ENCODE data around the gene ARID2.

The ARID2 gene

DNA sequence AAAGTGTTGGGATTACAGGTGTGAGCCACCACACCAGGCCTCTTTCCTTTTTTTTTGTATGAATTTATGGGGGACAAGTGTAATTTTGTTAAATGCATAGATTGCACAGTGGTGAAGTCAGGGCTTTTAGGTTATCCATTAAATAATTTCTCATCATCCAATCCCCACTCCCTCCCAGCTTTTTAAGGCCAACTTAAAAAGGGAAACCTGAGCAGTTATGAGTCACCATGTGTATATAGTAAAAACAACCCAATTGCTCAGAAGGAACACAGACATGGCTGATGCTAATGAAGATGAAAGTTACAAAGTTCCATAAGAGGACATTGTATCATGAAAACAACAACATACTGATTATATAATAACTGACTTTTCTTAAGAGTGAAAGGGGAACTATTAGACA, 25.6 kb upstream of the ARID2 start:
- Histone ChIP-seq H3K79me1 (ENCODE audit: low read depth, low read length) (no peaks in the 10 kb centered on the region), H2BK12ac (ENCODE audit: low read length) (no peak overlapping the region), H4K91ac (ENCODE audit: low read depth, low read length, poor library complexity) (no peak overlapping the region), H3K36me3 (replicated peaks in 1 of 2; ENCODE audit: control insufficient read depth in 2 of 2, insufficient read depth in 2 of 2, low read length in 2 of 2) (no peaks in the 10 kb centered on the region), H3K14ac (ENCODE audit: low read length) (no peak overlapping the region), H2AFZ (ENCODE audit: low read length) (no peak overlapping the region), H3K23ac (ENCODE audit: low read depth, low read length, poor library complexity) (no peak overlapping the region), H2AK5ac (ENCODE audit: low read depth, low read length) (no peak overlapping the region), H2BK5ac (ENCODE audit: low read length) (no peak overlapping the region), H3K18ac (ENCODE audit: low read length) (no peak overlapping the region), H2BK120ac (ENCODE audit: low read depth, low read length) (no peak overlapping the region), H3K4ac (ENCODE audit: low read length) (no peak overlapping the region), H3K9ac (ENCODE audit: low read depth, low read length, poor library complexity) (no peak overlapping the region), H3K4me2 (ENCODE audit: insufficient read depth, low read length, poor library complexity, severe bottlenecking) (no peak overlapping the region), H3K27ac (replicated peaks; ENCODE audit: low read length) (no peak overlapping the region), H3K27me3 (ENCODE audit: control insufficient read depth in 3 of 3, insufficient read depth in 3 of 3, low read depth in 1 of 3, low read length in 3 of 3) (no peaks in the 10 kb centered on the region), H2BK15ac (ENCODE audit: low read length) (no peak overlapping the region), H4K8ac (ENCODE audit: low read depth, low read length) (no peak overlapping the region), H3K4me3 (ENCODE audit: low read length in 2 of 2) (no peak overlapping the region), H3K4me1 (ENCODE audit: control insufficient read depth in 2 of 2, insufficient read depth in 1 of 2, low read depth in 1 of 2, low read length in 2 of 2) (peaks cover 0 to 4% of the 10 kb centered on the region in 2 donors), H3K9me3 (replicated peaks in 1 of 2; ENCODE audit: control insufficient read depth in 2 of 2, insufficient read depth in 1 of 2, low read depth in 1 of 2, low read length in 2 of 2) (peaks cover 0 to 1% of the 10 kb centered on the region in 2 donors)
- DNase-seq (ENCODE audit: low spot score), result no peak

DNA sequence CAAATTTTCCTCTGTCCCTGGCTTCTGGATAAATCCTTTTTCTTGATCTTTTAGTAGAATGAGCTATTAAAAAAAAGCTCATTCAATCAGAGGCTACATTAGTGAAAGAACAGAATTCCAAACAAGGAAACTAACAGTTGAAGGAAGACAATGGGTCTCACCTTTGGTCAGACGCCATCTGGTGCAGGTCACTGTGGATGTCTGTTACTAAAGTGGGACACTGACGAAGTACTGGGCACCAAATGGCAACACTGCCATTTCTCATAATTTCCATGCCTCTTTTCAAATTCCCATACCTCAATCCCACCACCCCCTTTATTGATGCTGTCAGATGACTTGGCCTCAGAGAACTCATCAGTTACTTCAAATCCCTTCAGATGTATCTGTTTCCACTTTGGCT, 24.5 kb upstream of the ARID2 start:
- no CpG with 5 or more reads among the region's 2 CpGs for WGBS, 2 donors (ENCODE audit: extremely low coverage in 2 of 2, insufficient read length in 2 of 2, insufficient replicate concordance in 1 of 2)
- no peak overlapping the region for H3K27ac ChIP-seq (replicated peaks; ENCODE audit: low read length)
- H3K14ac ChIP-seq (ENCODE audit: low read length), result no peak overlapping the region
- H2BK15ac ChIP-seq (ENCODE audit: low read length), result no peak overlapping the region
- H3K4me2 ChIP-seq (ENCODE audit: insufficient read depth, low read length, poor library complexity, severe bottlenecking), result no peak overlapping the region
- no peak overlapping the region for H3K9ac ChIP-seq (ENCODE audit: low read depth, low read length, poor library complexity)
- peaks cover 0 to 1% of the 10 kb centered on the region in 2 donors for H3K9me3 ChIP-seq (replicated peaks in 1 of 2; ENCODE audit: control insufficient read depth in 2 of 2, insufficient read depth in 1 of 2, low read depth in 1 of 2, low read length in 2 of 2)
- peaks cover 0 to 4% of the 10 kb centered on the region in 2 donors for H3K4me1 ChIP-seq (ENCODE audit: control insufficient read depth in 2 of 2, insufficient read depth in 1 of 2, low read depth in 1 of 2, low read length in 2 of 2)
- no peaks in the 10 kb centered on the region for H3K27me3 ChIP-seq (ENCODE audit: control insufficient read depth in 3 of 3, insufficient read depth in 3 of 3, low read depth in 1 of 3, low read length in 3 of 3)
- H4K8ac ChIP-seq (ENCODE audit: low read depth, low read length), result no peak overlapping the region
- no peak overlapping the region for H2BK12ac ChIP-seq (ENCODE audit: low read length)
- H2AFZ ChIP-seq (ENCODE audit: low read length), result no peak overlapping the region
- DNase-seq (ENCODE audit: low spot score), result no peak
- H3K36me3 ChIP-seq (replicated peaks in 1 of 2; ENCODE audit: control insufficient read depth in 2 of 2, insufficient read depth in 2 of 2, low read length in 2 of 2), result no peaks in the 10 kb centered on the region
- no peak overlapping the region for H3K4me3 ChIP-seq (ENCODE audit: low read length in 2 of 2)
- H2AK5ac ChIP-seq (ENCODE audit: low read depth, low read length), result no peak overlapping the region
- H3K4ac ChIP-seq (ENCODE audit: low read length), result no peak overlapping the region
- H4K91ac ChIP-seq (ENCODE audit: low read depth, low read length, poor library complexity), result no peak overlapping the region
- no peak overlapping the region for H3K23ac ChIP-seq (ENCODE audit: low read depth, low read length, poor library complexity)
- no peak overlapping the region for H3K18ac ChIP-seq (ENCODE audit: low read length)
- no peak overlapping the region for H2BK5ac ChIP-seq (ENCODE audit: low read length)
- no peaks in the 10 kb centered on the region for H3K79me1 ChIP-seq (ENCODE audit: low read depth, low read length)
- H2BK120ac ChIP-seq (ENCODE audit: low read depth, low read length), result no peak overlapping the region

DNA sequence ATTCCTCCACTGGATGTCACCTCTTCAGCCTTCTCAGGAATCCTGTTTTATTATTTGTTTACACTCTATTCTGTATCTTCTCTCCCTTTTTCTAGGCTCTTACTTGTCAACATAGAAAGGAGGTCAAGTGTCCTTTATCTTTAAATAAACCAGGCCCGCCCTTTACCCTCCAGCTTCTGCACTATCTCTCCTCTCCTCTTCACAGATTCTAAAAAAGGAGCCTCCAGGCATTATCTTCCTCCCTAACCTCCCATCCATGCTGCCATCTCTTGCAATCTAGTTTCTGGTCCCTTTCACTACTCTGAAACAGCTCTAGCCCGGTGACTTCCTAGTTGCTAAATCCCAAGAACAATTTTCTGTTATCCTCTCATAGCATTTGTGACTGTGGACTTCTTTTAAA, 24.1 kb upstream of the ARID2 start:
- Histone ChIP-seq H2BK15ac (ENCODE audit: low read length) (no peak overlapping the region), H3K27me3 (ENCODE audit: control insufficient read depth in 3 of 3, insufficient read depth in 3 of 3, low read depth in 1 of 3, low read length in 3 of 3) (no peaks in the 10 kb centered on the region), H4K91ac (ENCODE audit: low read depth, low read length, poor library complexity) (no peak overlapping the region), H3K4me1 (ENCODE audit: control insufficient read depth in 2 of 2, insufficient read depth in 1 of 2, low read depth in 1 of 2, low read length in 2 of 2) (peaks cover 0 to 4% of the 10 kb centered on the region in 2 donors), H2BK120ac (ENCODE audit: low read depth, low read length) (no peak overlapping the region), H3K4ac (ENCODE audit: low read length) (no peak overlapping the region), H3K36me3 (replicated peaks in 1 of 2; ENCODE audit: control insufficient read depth in 2 of 2, insufficient read depth in 2 of 2, low read length in 2 of 2) (no peaks in the 10 kb centered on the region), H4K8ac (ENCODE audit: low read depth, low read length) (no peak overlapping the region), H3K18ac (ENCODE audit: low read length) (no peak overlapping the region), H3K4me3 (ENCODE audit: low read length in 2 of 2) (no peak overlapping the region), H3K14ac (ENCODE audit: low read length) (no peak overlapping the region), H2BK5ac (ENCODE audit: low read length) (no peak overlapping the region), H3K23ac (ENCODE audit: low read depth, low read length, poor library complexity) (no peak overlapping the region), H3K9ac (ENCODE audit: low read depth, low read length, poor library complexity) (no peak overlapping the region), H2BK12ac (ENCODE audit: low read length) (no peak overlapping the region), H3K9me3 (replicated peaks in 1 of 2; ENCODE audit: control insufficient read depth in 2 of 2, insufficient read depth in 1 of 2, low read depth in 1 of 2, low read length in 2 of 2) (peaks cover 0 to 1% of the 10 kb centered on the region in 2 donors), H2AK5ac (ENCODE audit: low read depth, low read length) (no peak overlapping the region), H3K79me1 (ENCODE audit: low read depth, low read length) (no peaks in the 10 kb centered on the region), H3K4me2 (ENCODE audit: insufficient read depth, low read length, poor library complexity, severe bottlenecking) (no peak overlapping the region), H3K27ac (replicated peaks; ENCODE audit: low read length) (no peak overlapping the region), H2AFZ (ENCODE audit: low read length) (no peak overlapping the region)
- DNase-seq (ENCODE audit: low spot score), result no peak
- no CpG with 5 or more reads among the region's 2 CpGs for WGBS, 2 donors (ENCODE audit: extremely low coverage in 2 of 2, insufficient read length in 2 of 2, insufficient replicate concordance in 1 of 2)

DNA sequence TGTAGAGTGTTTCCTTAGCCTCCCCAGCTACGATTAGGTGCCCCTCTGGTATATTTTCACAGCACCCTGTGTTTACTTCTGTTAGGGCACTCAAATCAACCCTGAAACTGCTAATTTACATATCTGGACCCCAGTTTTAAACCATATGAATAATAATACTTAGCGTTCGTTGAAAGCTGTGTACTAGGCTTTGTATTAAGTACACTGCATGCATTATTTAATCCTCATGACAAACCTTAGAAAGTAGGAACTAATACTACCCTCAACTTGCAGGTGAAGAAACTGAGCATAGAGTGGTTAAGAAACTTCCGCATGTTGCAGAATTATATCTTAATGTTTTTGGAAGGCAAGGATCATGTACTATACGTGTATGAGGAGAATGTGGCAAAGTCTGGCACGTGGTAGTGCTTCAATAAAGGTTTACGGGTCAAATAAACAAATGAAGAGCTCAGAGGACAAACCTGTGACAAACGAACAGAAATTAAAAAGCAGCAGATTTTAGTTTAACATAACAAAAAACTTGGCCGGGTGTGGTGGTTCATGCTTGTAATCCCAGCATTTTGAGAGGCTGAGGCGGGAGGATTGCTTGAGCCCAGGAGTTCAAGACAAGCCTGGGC, 22.2 kb upstream of the ARID2 start:
- no peak overlapping the region for H2BK120ac ChIP-seq (ENCODE audit: low read depth, low read length)
- H3K18ac ChIP-seq (ENCODE audit: low read length), result no peak overlapping the region
- H3K23ac ChIP-seq (ENCODE audit: low read depth, low read length, poor library complexity), result no peak overlapping the region
- H3K79me1 ChIP-seq (ENCODE audit: low read depth, low read length), result no peaks in the 10 kb centered on the region
- H3K9ac ChIP-seq (ENCODE audit: low read depth, low read length, poor library complexity), result no peak overlapping the region
- H4K8ac ChIP-seq (ENCODE audit: low read depth, low read length), result no peak overlapping the region
- no peak overlapping the region for H2BK5ac ChIP-seq (ENCODE audit: low read length)
- H3K36me3 ChIP-seq (replicated peaks in 1 of 2; ENCODE audit: control insufficient read depth in 2 of 2, insufficient read depth in 2 of 2, low read length in 2 of 2), result no peaks in the 10 kb centered on the region
- no peak overlapping the region for H3K4me3 ChIP-seq (ENCODE audit: low read length in 2 of 2)
- no peak for DNase-seq (ENCODE audit: low spot score)
- H3K4ac ChIP-seq (ENCODE audit: low read length), result no peak overlapping the region
- no CpG with 5 or more reads among the region's 10 CpGs for WGBS, 2 donors (ENCODE audit: extremely low coverage in 2 of 2, insufficient read length in 2 of 2, insufficient replicate concordance in 1 of 2)
- H3K27me3 ChIP-seq (ENCODE audit: control insufficient read depth in 3 of 3, insufficient read depth in 3 of 3, low read depth in 1 of 3, low read length in 3 of 3), result no peaks in the 10 kb centered on the region
- H4K91ac ChIP-seq (ENCODE audit: low read depth, low read length, poor library complexity), result no peak overlapping the region
- no peak overlapping the region for H3K14ac ChIP-seq (ENCODE audit: low read length)
- no peaks in the 10 kb centered on the region for H3K9me3 ChIP-seq (replicated peaks in 1 of 2; ENCODE audit: control insufficient read depth in 2 of 2, insufficient read depth in 1 of 2, low read depth in 1 of 2, low read length in 2 of 2)
- H3K27ac ChIP-seq (replicated peaks; ENCODE audit: low read length), result no peak overlapping the region
- no peak overlapping the region for H2AK5ac ChIP-seq (ENCODE audit: low read depth, low read length)
- no peak overlapping the region for H3K4me2 ChIP-seq (ENCODE audit: insufficient read depth, low read length, poor library complexity, severe bottlenecking)
- no peak overlapping the region for H2AFZ ChIP-seq (ENCODE audit: low read length)
- peaks cover 0 to 4% of the 10 kb centered on the region in 2 donors for H3K4me1 ChIP-seq (ENCODE audit: control insufficient read depth in 2 of 2, insufficient read depth in 1 of 2, low read depth in 1 of 2, low read length in 2 of 2)
- H2BK15ac ChIP-seq (ENCODE audit: low read length), result no peak overlapping the region
- H2BK12ac ChIP-seq (ENCODE audit: low read length), result no peak overlapping the region
